ENCODE results near the gene LIMS2.

DNA sequence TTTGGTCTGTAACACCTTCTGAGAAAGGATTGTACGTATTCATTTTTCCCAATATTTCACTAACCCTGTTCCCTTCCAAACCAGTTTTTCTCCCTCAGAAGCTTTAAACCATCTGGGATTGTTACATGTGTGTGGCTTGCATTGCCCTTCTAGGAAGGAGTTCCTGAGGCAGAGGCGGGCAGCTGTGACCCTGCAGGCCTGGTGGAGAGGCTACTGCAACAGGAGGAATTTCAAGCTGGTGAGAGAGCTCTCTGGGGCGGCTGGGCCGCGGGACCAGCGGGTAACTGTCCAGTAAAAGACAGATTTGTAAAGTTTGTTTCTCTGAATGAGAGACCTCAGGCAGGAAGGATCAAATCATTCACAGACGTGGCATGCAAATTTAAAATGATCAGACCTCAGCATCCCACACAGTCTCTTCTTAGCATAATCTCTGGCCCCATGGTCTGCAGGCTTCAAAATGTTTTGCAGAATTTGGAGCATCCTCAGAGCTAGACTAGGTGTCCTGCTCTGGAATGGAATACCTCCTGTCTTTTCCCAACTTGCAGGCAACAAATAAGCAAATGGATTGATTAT, 69.6 kb downstream of the LIMS2 start:
- no peak for TF ChIP-seq EZH2 (IDR thresholded peaks at IDR 0.05; ENCODE audit: low read length, missing control alignments)
- TF ChIP-seq, protein P1, sequence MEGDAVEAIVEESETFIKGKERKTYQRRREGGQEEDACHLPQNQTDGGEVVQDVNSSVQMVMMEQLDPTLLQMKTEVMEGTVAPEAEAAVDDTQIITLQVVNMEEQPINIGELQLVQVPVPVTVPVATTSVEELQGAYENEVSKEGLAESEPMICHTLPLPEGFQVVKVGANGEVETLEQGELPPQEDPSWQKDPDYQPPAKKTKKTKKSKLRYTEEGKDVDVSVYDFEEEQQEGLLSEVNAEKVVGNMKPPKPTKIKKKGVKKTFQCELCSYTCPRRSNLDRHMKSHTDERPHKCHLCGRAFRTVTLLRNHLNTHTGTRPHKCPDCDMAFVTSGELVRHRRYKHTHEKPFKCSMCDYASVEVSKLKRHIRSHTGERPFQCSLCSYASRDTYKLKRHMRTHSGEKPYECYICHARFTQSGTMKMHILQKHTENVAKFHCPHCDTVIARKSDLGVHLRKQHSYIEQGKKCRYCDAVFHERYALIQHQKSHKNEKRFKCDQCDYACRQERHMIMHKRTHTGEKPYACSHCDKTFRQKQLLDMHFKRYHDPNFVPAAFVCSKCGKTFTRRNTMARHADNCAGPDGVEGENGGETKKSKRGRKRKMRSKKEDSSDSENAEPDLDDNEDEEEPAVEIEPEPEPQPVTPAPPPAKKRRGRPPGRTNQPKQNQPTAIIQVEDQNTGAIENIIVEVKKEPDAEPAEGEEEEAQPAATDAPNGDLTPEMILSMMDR (conservative IDR thresholded peaks at IDR 0.05 in 1 of 2, IDR thresholded peaks at IDR 0.05 in 1 of 2; ENCODE audit: low read depth in 1 of 2, low read length in 2 of 2), result no peak

Measured in fibroblast of lung (primary cell).